ENCODE results near the gene PCDHGA2. TPM values are rescaled to one million over a fixed set of nuclear protein-coding genes. Genes with fewer than 3 reads are reported as not detected.

Gene PCDHGA2
- total RNA-seq: 0.21 and 0.48 TPM in 2 replicates

DNA sequence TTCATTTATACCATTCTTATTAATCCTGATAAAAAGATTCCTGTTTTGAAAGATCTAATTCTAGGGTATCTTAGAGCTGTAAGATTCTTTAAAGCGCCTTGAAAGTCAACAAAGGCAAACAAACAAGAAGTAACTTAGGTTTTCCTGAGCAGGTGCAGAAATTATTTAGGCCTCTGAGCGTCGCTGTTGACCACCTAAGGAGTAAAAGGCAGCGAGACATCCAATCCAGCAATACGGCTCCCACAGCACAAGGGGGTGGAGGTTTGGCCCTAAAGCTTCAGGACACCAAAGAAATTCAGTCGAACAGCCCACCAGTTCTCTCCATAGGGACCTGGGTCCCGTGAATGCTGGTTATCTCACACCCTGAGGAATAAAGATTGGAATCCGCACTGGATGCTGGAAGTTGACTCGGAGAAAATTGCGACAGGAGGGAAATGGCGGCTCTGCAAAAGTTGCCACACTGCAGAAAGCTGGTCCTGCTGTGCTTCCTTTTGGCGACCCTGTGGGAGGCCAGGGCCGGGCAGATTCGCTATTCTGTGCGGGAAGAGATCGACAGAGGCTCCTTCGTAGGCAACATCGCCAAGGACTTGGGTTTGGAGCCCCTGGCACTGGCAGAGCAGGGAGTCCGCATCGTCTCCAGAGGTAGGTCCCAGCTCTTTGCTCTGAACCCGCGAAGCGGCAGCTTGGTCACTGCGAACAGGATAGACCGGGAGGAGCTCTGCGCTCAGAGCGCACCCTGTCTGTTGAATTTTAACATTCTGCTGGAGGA is at the start of gene PCDHGA2:
PCDHGA2 (plus strand) TSS at position 223 of the 769 bp plus-strand sequence.

DNA sequence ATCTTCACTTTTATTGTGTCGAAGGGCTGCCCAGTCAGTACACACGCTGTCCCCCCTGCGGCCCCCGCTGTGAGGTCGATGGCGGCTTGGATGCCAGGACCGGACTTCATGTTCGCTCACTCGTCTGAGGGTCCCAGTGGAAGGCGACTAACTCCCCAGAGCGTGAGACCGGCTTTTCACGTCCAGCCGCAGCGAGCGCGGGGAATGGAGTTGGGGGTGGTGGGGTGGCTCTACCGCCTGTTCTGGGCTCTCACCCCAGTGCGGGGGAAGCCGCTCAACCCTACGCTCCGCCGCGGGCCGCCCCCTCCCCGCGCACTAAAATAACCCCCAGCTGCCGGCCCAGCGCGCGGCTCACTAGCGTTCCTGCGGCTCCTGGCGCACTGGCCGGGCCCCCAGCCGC is 34.8 kb upstream of the PCDHGA2 start, which contains the start of gene SLC25A2:
SLC25A2 (minus strand) TSS at position 294 of the 400 bp plus-strand sequence; CDS start at position 110, 184 bp downstream.

DNA sequence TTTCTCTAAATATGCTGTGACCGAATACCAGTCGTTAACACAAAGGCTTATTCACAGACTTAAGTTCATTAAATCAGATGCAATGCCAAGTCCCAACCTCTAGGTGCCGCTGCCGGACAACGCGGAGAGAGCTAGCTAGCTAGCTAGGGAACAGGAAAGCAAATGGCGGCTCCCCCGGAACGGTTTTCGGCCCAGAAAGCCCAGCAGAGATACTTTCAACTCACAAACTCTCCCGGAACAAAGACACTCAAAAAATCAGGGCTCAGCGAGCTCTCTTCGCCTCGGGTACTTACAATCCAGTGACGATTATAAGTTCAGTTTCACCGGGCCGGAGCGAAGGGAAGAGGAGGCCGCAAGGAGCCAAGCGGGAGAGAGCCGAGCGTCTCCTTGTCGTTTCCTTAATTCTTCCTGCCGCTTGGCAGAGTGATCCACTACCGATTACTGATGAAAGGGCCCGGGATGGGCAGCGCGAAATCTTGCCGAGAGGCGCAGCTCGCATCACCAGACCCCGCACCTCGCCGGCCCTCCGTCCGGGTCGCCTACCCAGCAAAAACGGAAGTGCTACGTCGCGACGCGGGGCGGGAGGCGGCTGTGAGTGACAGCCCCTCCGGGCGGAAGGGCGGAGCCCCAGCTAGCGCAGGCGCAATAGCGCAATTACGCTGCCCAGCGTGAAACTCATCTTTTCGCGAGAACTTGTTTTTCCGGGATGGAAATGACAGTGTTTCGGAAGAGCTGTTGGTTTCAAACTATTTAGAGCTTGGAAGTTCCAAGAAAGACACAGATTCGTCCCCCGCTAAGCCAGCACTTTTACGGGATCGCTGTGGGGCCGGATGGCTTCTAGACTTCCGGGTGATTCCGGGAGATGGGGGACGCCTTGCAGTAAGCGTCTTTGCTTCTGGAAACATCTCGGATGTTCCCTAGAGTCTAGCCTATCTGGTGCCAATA is 18.1 kb upstream of the PCDHGA2 start, which contains the start of gene TAF7:
TAF7 (minus strand) TSS at position 560 of the 945 bp plus-strand sequence. CDS start 740 bp downstream, outside the sequence.

DNA sequence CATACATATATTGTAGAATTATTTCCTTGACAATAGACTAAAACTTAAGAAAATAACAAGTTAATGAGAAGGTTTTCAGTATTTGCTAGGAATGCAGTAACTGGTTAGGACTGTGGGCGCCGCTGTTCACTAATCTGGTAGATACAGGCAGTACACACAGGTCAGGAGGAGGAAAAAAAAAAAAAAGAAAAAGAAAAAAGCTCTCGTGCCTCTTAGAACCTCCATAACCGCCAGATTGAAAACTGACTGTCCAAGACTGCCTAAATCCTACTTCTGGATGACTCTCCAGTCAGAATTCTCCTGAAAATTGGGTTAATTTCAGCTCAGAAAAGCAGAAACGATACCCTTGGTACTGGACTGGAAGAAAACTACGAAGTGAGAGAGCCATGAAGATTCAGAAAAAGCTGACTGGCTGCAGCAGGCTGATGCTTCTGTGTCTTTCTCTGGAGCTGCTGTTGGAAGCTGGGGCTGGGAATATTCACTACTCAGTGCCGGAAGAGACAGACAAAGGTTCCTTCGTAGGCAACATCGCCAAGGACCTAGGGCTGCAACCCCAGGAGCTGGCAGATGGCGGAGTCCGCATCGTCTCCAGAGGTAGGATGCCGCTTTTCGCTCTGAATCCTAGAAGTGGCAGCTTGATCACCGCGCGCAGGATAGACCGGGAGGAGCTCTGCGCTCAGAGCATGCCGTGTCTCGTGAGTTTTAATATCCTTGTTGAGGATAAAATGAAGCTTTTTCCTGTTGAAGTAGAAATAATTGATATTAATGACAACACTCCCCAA is 8.1 kb upstream of the PCDHGA2 start, which contains the start of gene PCDHGA1:
PCDHGA1 (plus strand) TSS at position 216 of the 782 bp plus-strand sequence.

DNA sequence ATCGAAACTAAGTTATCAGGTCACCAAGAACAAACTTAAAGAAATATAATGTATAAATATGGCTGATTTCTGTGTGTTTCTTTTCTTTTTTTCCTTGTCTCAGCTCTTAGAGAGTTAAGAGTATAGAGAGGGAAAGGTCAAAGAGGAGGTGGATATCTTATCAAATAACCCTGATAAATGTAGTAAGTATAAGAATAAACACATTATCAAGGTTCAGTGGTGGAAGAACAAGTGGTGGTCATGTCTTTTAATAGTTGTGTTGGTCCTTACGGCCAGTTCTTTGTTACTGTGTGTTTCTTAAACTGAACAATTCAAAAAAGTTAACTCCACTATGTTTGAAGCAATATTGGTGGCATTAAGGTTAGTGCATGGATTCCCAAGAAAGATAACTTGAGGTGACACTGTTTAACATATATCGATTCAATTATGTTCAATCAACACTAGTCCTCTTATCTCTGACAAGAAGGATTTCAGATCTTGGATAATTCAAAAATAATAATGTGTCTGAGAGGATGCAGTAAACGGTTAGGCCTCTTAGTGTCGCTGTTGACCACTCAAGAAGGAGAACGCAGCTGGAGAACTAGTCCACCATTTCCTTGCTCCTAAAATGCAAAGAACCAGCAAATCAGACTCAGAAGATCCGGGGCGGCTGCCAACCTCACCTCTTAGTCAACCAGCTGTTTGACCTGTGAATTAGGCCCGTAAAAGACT is 4.8 kb downstream of the PCDHGA2 start, which contains the start of gene PCDHGA3:
PCDHGA3 (plus strand) TSS at position 588 of the 711 bp plus-strand sequence. CDS start 205 bp downstream, outside the sequence.

DNA sequence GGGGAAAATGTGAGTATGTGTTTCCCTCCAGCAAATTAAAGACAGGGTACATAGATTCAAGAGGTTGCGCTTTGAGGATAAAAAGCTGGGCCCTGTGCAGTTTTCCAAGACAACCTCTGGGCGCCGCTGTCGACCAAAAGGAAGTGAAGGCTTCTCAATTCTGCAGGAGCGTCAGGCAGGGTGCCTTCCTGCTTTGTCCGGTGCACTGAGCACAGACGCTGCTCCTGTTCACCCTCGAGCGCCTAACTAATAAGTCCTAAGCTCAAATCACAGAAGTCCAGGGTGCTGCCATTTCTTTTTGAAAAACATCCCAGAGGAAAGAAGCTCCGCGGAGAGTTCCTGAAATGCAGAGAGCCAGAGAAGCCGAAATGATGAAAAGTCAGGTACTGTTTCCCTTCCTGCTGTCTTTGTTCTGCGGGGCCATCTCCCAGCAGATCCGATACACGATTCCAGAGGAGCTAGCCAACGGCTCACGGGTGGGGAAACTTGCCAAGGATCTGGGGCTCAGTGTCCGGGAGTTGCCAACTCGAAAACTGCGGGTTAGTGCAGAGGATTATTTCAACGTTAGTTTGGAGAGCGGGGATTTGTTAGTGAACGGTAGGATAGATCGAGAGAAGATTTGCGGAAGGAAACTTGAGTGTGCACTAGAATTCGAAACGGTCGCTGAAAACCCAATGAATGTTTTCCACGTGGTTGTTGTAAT is 11.5 kb downstream of the PCDHGA2 start, which contains the start of gene PCDHGB1:
PCDHGB1 (plus strand) TSS at position 183 of the 703 bp plus-strand sequence; CDS start at position 345, 162 bp downstream.

DNA sequence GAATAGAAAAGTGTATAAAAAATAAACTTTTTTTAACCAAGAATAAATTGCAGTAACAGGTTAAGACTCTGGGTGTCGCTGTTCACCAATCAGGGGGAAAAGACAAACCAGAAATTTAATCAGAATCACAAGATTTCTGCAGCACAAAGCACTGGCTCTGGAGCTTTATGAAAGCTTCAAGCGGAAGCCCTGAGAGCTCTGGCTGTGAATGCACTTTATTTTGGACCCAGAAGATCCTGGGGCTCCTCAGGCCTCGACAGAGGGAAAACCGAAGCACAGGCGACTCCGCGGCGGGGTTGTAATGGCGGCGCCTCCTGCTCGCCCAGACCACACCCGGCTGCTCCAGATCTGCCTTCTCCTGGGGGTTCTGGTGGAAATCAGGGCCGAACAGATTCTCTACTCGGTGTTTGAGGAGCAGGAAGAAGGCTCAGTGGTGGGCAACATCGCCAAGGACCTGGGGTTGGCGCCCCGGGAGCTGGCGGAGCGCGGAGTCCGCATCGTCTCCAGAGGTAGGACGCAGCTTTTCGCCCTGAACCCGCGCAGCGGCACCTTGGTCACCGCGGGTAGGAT is 16.4 kb downstream of the PCDHGA2 start, which contains the start of gene PCDHGA4:
PCDHGA4 (plus strand) TSS at position 122 of the 570 bp plus-strand sequence; CDS start at position 209, 87 bp downstream.

DNA sequence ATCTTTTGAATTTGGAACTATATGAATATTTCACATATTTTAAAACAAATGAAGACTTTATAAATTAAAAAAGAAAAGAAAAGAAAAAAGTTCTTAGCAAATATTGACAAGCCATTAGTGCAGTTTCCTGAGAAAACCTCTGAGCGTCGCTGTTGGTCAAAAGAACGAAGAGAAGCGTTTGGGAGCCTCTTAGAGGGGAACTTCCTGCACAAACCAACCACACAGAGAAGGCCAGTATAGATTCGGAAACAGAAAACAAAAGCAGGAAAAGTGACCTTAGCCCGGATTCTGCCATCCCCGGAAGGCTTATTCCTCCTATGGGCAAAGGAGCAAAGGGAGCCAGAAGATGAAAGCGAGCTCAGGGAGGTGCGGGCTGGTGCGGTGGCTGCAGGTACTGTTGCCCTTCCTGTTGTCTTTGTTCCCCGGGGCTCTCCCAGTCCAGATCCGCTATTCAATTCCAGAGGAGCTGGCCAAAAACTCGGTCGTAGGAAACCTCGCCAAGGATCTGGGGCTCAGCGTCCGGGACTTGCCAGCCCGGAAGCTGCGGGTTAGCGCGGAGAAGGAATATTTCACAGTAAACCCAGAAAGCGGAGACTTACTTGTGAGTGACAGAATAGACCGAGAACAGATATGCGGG is 21.3 kb downstream of the PCDHGA2 start, which contains the start of gene PCDHGB2:
PCDHGB2 (plus strand) TSS at position 205 of the 637 bp plus-strand sequence; CDS start at position 347, 142 bp downstream.

DNA sequence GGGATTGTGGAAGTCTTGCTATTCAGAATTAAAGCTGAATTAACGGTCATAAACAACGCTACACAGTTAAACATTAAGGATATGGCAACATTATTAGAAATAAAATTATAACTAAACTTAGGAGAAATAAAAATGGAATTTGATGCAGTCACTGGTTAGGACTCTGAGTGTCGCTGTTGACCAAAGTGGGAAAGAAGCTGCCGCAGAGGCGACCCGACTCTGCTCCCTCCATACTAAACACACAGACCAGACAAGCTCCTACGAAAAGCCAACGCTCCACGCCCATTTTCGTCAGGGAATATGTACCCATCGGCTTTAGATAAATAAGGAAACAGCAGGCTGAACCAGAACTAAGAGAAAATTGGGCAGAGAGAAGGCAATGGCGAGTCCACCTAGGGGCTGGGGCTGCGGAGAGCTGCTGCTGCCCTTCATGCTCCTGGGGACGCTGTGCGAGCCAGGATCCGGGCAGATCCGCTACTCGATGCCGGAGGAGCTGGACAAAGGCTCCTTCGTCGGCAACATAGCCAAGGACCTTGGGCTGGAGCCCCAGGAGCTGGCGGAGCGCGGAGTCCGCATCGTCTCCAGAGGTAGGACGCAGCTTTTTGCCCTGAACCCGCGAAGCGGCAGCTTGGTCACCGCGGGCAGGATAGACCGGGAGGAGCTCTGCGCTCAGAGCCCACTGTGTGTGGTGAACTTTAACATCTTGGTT is 25.5 kb downstream of the PCDHGA2 start, which contains the start of gene PCDHGA5:
PCDHGA5 (plus strand) TSS at position 211 of the 709 bp plus-strand sequence; CDS start at position 380, 169 bp downstream.

DNA sequence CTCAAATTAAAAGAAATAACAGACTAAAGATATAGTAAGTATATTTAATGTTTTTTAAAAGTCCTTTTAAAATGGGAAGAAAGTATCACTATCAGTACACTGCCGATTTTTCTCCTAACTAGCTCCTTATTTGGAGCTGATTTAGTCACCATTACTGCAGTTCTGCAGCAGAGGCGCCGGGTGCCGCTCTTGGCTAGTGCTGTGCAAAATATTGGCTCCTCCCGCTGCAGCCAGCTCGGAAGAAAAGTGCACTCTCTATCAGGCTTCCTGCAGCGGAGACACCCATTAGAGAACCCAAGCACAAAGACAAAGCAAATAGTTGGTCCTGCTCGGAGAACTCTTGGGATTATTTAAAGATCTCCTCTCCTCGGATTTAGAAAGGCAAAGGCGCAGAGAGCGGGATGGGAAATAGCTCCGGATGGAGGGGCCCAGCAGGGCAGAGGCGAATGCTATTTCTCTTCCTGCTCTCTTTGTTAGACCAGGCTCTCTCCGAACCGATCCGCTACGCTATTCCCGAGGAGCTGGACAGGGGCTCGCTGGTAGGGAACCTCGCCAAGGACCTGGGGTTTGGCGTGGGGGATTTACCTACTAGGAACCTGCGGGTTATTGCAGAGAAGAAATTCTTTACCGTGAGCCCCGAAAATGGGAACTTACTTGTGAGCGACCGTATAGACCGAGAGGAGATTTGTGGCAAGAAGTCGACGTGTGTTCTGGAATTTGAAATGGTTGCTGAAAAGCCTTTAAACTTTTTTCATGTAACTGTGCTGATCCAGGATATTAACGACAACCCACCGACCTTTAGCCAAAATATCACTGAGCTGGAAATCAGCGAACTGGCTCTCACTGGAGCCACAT is 31.7 kb downstream of the PCDHGA2 start, which contains the start of gene PCDHGB3:
PCDHGB3 (plus strand) TSS at position 249 of the 855 bp plus-strand sequence; CDS start at position 402, 153 bp downstream.

DNA sequence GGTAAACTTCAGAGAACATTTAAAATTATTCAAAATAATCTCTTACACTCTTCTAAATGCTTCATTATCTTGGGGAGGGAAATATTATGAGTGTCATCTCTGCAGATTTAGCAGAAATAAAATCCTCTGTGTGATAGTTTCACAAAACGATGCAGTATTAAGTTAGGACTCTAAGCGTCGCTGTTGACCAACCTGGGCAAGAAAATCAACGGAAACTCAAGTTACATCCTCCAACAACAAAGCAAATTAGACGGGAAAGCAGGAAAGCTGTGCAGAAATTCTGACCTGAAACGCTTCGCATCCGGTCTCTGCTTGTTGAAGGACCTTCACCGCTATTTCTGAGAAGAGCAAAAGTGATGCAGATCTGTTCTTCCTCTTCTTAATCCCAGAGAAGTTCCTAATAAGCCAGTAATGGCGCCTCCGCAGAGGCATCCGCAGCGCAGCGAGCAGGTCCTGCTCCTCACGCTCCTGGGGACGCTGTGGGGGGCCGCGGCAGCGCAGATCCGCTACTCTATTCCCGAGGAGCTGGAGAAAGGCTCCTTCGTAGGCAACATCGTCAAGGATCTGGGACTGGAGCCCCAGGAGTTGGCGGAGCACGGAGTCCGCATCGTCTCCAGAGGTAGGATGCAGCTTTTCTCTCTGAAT is 35.2 kb downstream of the PCDHGA2 start, which contains the start of gene PCDHGA6:
PCDHGA6 (plus strand) TSS at position 219 of the 645 bp plus-strand sequence; CDS start at position 412, 193 bp downstream.

DNA sequence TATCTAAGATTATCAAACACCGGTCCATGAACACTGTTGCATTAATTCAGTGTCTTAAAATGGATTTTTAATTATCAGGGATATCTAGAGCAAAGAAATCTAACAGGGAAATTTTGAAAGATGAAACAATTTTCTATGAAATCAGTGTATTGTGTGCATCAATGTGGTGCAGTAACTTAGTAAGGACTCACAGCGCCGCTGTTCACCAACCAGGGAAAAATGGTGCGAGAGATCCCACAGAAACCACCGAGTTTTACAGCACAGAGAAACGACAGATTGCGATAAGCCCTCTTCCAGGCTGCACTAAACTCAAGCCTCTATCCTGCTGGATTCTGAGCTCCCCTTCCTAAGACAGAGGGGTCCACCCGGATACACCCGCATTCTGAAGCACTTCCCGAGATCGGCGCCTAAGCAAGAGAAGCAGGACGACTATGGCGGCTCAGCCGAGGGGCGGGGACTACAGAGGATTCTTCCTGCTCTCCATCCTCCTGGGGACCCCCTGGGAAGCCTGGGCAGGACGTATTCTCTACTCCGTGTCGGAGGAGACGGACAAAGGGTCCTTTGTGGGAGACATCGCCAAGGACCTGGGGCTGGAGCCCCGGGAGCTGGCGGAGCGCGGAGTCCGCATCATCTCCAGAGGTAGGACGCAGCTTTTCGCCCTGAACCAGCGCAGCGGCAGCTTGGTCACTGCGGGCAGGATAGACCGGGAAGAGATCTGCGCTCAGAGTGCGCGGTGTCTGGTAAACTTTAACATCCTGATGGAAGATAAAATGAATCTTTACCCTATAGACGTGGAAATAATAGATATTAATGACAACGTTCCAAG is 44.1 kb downstream of the PCDHGA2 start, which contains the start of gene PCDHGA7:
PCDHGA7 (plus strand) TSS at position 274 of the 826 bp plus-strand sequence; CDS start at position 432, 158 bp downstream.

DNA sequence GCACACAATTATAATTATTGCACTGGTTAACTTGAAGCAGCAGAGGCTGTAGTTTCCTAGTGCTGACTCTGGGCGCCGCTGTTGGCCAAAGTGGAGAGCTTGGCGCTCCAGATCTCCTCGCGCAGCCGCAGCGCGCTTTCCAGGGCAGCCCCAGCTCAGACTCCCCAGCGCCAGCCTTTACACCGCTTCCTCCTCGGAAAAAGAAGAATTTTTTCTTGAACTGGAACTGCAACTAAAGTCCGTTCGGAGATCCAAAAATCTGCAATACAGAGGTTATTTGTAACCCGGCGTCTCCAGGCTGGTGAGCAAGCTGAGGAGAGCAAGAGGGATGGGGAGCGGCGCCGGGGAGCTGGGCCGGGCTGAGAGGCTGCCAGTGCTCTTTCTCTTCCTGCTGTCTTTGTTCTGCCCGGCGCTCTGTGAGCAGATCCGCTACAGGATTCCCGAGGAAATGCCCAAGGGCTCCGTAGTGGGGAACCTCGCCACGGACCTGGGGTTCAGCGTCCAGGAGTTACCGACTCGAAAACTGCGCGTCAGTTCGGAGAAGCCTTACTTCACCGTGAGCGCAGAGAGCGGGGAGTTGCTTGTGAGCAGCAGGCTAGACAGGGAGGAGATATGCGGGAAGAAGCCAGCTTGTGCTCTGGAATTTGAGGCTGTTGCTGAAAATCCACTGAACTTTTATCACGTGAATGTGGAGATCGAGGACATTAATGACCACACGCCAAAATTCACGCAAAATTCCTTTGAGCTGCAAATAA is 49.2 kb downstream of the PCDHGA2 start, which contains the start of gene PCDHGB4:
PCDHGB4 (plus strand) TSS at position 142 of the 755 bp plus-strand sequence; CDS start at position 329, 187 bp downstream.

DNA sequence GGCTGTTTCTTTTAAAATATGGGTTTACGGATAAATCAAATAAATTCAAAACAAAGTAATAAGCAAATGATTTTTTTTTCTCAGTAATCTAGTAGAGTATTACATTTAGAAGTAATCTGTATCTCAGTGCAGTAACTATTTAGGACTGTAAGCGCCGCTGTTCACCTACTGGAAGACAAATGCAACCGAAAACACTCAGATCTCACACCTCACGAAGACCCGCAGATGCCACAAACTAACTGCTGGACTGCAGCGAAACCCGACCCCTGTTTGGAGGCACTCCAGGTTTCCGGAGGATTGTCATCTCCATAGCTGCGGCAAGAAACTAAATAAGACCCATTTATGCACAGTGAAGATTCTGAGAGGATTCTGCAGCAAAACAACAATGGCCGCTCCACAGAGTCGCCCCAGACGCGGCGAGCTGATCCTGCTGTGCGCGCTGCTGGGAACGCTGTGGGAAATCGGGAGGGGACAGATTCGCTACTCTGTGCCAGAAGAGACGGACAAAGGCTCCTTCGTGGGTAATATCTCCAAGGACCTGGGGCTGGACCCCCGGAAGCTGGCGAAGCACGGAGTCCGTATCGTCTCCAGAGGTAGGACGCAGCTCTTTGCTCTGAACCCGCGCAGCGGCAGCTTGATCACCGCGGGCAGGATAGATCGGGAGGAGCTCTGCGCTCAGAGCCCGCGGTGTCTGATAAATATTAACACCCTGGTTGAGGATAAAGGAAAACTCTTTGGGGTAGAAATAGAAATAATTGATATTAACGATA is 54.1 kb downstream of the PCDHGA2 start, which contains the start of gene PCDHGA8:
PCDHGA8 (plus strand) TSS at position 205 of the 770 bp plus-strand sequence; CDS start at position 386, 181 bp downstream.

